ENCODE results near the gene PXMP4.

PXMP4 gene

DNA sequence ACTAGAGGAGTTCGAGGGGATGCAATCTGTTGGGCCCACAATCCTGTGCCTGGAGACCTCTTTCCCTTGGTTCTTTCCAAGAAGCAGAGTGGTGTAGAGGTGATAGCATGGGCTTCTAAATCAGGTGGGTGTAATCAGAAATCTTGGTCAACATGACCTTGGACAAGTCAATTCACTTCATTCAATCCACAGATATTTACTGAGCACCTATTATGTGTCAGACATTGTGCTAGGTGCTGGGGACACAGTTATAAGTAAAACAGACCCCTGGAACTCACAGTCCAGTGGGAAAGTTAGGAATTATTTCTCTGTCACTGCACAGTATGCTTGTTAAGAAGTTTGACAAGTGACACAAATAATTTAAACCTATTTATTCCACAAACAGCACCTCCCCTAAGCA is 30.6 kb downstream of the PXMP4 start:
- in situ Hi-C loops (cut with HindIII; ENCODE audit: low sequenced_read_pairs): loop anchor here (5.0 kb wide), 1 partner anchor 98 kb away; no protein-coding TSS in a partner anchor
- no peak overlapping the region for H3K4me3 ChIP-seq (ENCODE audit: low read depth, low read length)
- DNase-seq (ENCODE audit: low read depth): no peak
- TF ChIP-seq, protein P1, sequence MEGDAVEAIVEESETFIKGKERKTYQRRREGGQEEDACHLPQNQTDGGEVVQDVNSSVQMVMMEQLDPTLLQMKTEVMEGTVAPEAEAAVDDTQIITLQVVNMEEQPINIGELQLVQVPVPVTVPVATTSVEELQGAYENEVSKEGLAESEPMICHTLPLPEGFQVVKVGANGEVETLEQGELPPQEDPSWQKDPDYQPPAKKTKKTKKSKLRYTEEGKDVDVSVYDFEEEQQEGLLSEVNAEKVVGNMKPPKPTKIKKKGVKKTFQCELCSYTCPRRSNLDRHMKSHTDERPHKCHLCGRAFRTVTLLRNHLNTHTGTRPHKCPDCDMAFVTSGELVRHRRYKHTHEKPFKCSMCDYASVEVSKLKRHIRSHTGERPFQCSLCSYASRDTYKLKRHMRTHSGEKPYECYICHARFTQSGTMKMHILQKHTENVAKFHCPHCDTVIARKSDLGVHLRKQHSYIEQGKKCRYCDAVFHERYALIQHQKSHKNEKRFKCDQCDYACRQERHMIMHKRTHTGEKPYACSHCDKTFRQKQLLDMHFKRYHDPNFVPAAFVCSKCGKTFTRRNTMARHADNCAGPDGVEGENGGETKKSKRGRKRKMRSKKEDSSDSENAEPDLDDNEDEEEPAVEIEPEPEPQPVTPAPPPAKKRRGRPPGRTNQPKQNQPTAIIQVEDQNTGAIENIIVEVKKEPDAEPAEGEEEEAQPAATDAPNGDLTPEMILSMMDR (IDR thresholded peaks at IDR 0.05; ENCODE audit: low read depth, low read length, missing control alignments): no peak

DNA sequence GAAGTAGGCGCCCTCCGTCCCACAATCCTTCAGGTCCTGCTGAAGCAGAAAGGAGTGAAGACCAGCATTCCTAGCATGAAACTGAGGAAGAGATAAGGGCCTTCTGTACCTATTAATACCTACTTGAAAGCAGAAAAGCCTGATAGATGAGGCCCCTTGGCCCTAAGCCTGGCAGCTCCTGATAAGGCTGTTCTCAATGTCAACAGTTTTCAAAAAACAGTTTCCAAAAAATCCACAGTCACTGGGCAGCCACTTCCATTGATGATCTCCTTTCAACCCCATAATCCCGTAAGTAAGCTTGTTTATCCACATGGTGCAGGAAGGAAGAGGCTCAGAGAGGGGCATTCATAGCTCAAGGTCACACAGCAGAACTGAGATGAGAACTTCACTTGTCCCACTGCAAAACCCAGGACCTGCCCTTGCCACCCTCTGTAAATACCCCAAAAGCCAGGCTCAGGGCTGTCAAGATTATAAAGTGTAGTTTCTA is 31.1 kb downstream of the PXMP4 start:
- TF ChIP-seq, protein P1 (IDR thresholded peaks at IDR 0.05; ENCODE audit: low read depth, low read length, missing control alignments): no peak
- in situ Hi-C loops (cut with HindIII; ENCODE audit: low sequenced_read_pairs): loop anchor here (5.0 kb wide), 1 partner anchor 98 kb away; no protein-coding TSS in a partner anchor
- no peak for DNase-seq (ENCODE audit: low read depth)
- no peak overlapping the region for H3K4me3 ChIP-seq (ENCODE audit: low read depth, low read length)

DNA sequence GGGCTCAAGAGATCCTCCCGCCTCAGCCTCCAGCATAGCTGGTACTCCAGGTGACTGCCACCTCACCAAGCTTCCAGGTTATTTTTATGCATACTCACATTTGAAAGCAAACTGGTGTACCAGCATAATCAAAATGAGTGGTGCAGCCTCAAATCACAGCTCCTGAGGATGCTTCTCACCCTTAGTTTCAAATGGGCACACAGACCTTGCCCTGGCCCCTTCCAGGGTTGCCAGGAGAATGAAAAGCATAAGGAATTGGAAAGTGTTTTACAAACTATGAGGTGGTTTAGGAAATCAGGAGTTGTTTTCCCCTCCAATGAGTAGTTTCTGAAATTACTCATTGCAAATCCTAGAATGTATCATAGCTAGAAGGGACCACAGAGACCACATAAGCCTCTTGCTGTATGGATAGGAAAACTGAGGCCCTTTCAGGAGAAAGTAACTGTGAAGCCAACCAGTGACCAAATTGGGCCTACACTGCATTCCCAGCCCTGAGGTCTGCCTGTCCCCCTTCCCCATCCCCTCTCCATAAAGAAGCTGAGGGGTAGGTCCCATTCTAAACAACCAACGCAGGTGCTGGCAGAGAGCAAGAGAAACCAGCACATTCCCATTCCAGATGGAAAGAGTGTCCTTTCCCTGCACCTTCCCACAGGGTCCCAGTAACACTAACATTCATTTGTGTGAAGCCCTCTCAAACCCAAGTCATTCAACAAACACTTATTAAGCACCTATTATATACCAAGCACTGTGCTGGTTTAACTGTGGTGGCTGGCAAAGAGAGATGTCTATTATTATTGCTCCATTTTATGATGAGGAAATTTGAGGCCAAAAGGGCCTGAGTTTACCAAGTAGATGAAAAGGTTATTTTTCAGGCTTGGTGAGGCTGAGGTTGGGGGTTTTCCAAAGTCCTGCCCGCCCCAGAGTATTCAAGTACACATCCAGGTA is 31.8 kb downstream of the PXMP4 start:
- TF ChIP-seq, protein P1 (IDR thresholded peaks at IDR 0.05; ENCODE audit: low read depth, low read length, missing control alignments): no peak
- in situ Hi-C loops (cut with HindIII; ENCODE audit: low sequenced_read_pairs): loop anchor here (5.0 kb wide), 1 partner anchor 99 kb away; no protein-coding TSS in a partner anchor
- H3K4me3 ChIP-seq (ENCODE audit: low read depth, low read length): no peak overlapping the region
- no peak for DNase-seq (ENCODE audit: low read depth)

DNA sequence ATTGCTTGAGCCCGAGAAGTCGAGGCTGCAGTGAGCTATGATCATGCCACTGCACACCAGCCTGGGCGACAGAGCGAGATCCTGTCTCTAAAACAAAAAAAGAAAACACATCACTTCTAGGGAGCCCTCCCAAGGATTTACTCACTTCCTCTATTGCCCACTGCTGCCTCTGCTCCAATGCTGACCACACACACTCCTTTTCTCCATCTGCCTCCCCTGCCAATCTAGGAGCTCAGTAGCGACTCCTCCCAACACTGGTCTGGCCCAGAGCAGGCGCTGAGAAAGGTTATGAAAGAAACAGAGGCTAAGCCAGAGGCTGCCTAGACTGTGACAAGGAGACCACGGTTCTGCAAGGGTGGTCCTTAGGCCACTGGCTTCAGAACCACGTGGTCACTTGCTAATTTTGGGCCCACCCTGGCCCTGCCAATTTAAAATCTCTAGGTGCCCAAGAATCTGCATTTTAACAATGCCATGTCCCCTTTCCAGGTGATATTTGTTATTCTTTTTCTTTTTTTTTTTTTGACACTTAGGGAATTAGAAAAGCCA is 32.7 kb downstream of the PXMP4 start:
- no peak overlapping the region for H3K4me3 ChIP-seq (ENCODE audit: low read depth, low read length)
- in situ Hi-C loops (cut with HindIII; ENCODE audit: low sequenced_read_pairs): loop anchor here (5.0 kb wide), 1 partner anchor 100 kb away; no protein-coding TSS in a partner anchor
- TF ChIP-seq, protein P1 (IDR thresholded peaks at IDR 0.05; ENCODE audit: low read depth, low read length, missing control alignments): no peak
- DNase-seq (ENCODE audit: low read depth): no peak

DNA sequence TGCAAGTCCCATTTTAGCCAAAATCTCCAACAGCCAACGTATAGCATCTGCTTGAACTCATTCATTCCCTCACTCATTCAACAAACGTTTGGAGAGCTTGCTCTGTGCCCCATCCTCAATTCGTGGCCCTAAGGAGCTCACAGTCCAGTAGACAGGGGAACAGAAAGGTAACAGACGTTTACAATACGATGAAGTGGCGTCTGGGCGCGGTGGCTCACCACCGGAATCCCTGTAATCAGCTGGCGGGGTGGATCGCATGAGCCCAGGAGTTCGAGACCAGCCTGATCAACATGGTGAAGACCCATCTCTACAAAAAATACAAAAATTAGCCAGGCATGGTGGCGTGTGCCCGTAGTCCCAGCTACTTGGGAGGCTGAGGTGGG is 33.1 kb downstream of the PXMP4 start:
- in situ Hi-C loops (cut with HindIII; ENCODE audit: low sequenced_read_pairs): loop anchor here (5.0 kb wide), 1 partner anchor 100 kb away; no protein-coding TSS in a partner anchor
- peak overlapping the region; percentile 41 for H3K4me3 ChIP-seq (ENCODE audit: low read depth, low read length)
- no peak for DNase-seq (ENCODE audit: low read depth)
- TF ChIP-seq, protein P1 (IDR thresholded peaks at IDR 0.05; ENCODE audit: low read depth, low read length, missing control alignments): no peak

All from astrocyte of the cerebellum (primary cell).